Stimulated activated CD4-positive, alpha-beta T cell treated with anti-CD3 and anti-CD28 coated beads, TNF-alpha, amount 100 ng/mL, for 4 hours (primary cell): ENCODE data around the gene TXNDC8.
"Not testable (repeated sequence)": the region's sequence is repeated elsewhere in the genome, so short reads cannot be mapped to it uniquely, and the experiment has no call there.

Experiments used
- DNase-seq, 3 experiments: peaks; one replicate each; pipeline ENCODE4 v3.0.0-alpha.2; 2020; ENCODE audit warnings: low read depth in 3 of 3

The TXNDC8 gene

GRCh38 chr9:110327716-110328115 lies 9.9 kb downstream of the TXNDC8 start:
- DNase-seq = no peak

DNA sequence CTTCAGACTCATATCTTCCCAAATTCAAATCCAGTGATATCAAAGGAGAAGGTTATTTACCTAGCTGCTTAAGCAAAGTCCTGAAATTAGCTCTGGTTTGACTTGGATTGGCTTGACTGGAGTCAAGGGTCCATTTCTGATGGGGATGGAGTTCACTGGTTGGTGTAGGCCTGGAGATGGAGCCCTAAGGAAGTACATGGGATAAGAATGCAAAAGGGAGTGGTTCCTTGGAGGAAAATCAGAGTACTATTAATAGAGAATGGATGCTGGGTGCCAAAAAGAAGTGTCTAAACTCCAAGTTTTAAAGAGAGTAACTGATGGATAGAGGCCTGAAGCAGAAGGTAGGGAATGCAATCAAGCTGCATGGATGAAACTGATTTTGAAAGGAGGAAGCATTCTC lies 13.8 kb downstream of the TXNDC8 start:
- no peak for DNase-seq

DNA sequence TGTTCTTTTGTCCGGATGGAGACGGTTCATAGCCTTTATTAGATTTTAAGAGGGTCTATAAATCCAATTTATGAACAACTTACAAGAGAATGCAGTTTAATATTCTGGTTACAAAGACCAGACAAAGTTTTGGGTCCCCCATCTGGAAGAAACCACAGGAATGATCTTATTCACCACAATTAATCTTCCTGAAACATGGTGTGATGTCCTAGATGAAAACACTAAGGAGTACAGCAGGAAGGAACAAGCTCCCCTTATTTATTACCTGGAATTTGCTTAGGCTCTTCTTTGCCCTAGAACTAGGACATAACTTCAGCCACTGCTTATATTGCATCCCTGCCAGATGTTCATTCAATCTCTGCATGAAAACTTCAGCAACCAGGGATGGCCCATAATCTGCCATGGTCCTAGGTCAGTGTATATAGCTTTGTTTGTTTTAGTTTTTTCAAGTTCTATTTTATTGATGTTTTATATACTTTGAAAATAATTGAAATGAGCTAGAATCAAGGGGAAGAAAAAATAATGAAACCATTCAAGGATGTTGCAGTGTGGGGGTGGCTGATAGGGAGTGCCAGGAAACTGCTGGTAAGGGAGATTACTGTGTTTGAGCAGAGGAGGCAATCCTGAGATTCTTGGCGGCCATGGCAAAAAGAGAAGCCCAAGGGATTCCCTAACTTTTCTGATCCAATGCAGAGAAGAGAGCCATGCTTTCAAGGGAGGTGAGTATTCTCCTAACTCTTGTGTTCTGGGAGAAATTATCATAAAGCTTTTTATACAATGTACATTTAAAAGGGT lies 16.8 kb downstream of the TXNDC8 start:
- no peak for DNase-seq

DNA sequence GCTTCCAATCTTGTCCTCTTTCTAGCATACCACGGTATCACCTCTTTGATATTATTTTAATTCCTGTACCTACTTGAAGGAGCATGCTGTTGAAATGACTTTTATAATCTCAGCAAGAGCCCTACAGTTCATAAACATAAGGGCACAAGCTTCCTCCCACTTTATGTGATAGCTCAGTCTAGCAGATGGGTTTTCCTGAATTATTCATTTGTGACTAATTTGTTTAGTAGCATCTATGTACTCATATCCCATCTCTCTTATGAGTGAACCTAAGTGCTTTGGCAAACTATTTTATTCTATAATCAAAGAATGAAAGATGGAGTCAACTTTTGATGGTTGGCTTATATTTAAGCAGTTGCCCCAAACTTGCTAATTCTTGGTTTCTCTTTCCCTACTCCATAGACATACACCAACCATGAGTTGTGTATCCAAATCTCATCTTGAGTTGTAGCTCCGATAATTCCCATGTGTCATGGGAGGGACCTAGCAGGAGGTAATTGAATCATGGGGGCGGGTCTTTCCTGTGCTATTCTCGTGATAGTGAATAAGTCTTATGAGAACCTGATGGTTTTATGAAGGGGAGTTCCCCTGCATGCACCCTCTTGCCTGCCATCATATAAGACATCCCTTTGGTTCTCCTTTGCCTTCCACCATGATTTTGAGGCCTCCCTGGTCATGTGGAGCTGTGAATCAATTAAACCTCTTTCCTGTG lies 17.7 kb downstream of the TXNDC8 start:
- DNase-seq = no peak

DNA sequence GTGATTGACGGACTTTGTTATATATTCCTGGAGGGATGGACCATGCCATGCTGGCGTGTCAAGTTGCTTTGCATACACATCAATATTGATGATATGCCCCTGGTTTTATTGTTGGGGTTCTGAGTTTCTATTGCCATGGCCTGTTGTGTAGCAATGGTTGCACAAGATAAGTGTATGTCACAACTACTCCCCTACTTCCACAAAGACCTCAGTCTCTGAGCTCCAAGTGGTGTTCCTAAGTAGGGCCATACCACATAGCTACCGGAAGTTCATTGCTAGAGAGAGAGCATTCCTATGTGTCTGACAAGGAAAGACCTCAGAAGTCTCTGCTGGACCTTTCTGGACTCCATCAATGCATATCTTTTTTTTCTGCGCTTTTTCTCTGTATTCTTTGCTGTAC lies 19.8 kb downstream of the TXNDC8 start:
- DNase-seq = no peak

GRCh38 chr9:110316261-110317075 lies 21.2 kb downstream of the TXNDC8 start:
- DNase-seq = no peak

DNA sequence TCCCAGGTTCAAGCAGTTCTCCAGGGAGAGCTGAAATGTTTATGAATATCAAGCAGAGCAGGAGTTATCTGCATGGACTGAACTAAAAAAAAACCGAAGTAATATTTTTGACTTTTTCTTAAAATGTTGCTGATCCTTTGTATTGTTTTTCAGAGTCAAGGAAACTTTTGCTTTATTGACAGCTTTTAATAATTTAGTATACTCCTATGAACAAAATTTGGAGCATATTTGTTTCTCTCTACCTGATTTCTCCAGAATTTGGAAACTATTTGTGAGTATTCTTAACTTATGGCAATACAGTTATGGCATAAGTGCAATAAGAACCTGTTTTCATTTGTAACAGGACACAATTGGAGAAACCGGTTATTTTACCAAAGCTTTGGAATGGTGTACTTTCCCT lies 25.7 kb downstream of the TXNDC8 start:
- not testable (repeated sequence) for DNase-seq

GRCh38 chr9:110309681-110310080 lies 28.0 kb downstream of the TXNDC8 start:
- DNase-seq = no peak

GRCh38 chr9:110308633-110309038 lies 29.0 kb downstream of the TXNDC8 start:
- DNase-seq = no peak

- no peak for DNase-seq
Measured at GRCh38 chr9:110307191-110307590, 30.5 kb downstream of the TXNDC8 start.

- no peak for DNase-seq
Measured at GRCh38 chr9:110303133-110303532, 34.5 kb downstream of the TXNDC8 start.

- no peak for DNase-seq
Measured at GRCh38 chr9:110298043-110298605, 39.5 kb downstream of the TXNDC8 start.

DNA sequence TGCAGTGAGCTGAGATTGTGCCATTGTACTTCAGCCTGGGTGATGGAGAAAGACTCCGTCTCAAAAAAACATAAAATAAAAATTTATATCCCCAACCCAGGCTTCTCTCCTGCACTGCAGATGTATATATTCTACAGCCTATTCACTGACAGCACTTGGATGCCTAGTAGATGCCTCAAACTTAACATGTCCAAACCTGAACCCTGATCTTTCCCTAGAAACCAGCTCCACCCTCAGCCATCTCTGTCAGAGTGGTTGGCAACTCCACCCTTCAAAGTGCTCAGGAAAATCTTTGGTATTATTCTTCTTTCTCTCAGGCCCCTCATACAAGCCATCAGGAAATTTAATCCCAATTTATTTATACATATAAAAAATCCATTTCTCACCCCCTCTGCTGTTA lies 44.4 kb downstream of the TXNDC8 start:
- no peak for DNase-seq

DNA sequence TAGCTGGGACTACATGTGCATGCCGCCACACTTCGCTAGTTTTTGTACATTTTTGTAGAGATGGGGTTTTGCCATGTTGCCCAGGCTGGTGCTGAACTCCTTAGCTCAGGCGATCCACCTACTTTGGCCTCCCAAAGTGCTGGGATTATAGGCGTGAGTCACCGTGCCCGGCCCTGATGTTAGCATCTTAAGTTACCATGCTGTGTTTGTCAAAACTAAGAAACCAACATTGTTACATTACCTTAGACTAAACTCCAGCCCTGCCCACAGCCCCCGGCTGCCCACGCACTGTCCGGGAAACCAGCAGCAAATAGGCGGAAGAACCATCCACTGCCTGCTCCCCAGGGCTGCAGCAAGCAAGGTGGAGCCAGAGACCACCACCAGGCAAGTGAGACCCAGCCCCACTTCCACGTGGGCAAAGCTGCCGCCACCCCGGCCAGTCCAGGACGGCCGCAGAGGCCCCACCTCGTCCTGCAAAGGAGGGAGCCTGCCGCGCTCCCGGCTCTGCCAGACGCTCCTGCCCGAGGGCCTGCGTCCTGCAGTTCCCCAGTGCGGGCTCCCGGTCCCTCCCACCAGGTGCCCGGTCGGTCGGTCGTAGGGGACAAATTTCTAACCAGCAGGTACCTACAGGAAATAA lies 45.6 kb downstream of the TXNDC8 start:
- no peak for DNase-seq

GRCh38 chr9:110290001-110290400 lies 47.7 kb downstream of the TXNDC8 start:
- DNase-seq = no peak

- DNase-seq = no peak
Measured at GRCh38 chr9:110288503-110288902, 49.2 kb downstream of the TXNDC8 start.

DNA sequence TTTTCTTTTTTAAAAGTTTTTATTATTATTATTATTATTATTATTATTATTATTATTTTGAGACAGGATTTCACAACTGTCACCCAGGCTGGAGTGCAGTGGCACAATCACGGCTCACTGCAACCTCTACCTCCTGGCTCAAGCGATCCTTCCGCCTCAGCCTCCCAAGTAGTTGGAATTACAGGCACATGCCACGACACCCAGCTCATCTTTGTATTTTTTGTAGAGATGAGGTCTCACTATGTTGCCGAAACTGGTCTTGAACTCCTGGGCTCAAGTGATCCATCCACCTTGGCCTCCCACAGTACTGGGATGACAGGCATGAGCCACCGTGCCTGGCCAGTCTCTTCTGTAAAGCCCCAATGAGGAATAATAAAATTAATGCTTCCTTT lies 50.4 kb downstream of the TXNDC8 start:
- no peak for DNase-seq

GRCh38 chr9:110284211-110284844 lies 53.3 kb downstream of the TXNDC8 start:
- DNase-seq = no peak

DNA sequence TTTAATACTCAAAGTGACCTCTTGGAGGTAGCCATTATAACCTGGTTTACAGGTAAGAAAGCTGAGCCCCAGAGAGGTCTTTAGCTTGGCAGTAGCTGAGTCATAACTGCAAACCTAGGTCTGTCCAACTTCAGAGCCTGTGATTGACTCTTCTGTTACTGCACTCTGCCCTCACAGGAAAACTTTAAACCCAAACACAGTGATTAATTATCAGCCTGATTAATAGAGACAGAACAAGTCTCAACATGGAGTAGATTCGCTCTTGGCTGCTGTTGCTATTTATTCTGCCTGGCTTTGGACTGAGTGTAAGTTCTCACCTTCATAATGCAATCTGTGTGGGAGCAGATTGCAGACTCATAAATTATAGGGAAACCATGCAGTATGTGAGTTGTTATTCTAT lies 53.9 kb downstream of the TXNDC8 start:
- no peak for DNase-seq

DNA sequence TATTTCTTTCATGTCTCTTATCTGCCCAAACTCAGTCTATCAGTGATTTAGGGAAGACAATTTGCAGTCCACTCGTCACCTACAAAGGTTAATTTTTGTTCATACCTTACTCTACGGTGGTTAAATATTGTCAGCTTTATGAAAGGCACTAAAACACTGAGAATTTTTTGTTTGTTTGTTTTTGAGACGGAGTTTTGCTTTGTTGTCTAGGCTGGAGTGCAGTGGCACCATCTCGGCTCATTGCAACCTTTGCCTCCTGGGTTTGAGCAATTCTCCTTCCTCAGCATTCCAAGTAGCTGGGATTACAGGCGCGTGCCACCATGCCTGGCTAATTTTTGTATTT lies 55.0 kb downstream of the TXNDC8 start:
- DNase-seq = no peak

DNA sequence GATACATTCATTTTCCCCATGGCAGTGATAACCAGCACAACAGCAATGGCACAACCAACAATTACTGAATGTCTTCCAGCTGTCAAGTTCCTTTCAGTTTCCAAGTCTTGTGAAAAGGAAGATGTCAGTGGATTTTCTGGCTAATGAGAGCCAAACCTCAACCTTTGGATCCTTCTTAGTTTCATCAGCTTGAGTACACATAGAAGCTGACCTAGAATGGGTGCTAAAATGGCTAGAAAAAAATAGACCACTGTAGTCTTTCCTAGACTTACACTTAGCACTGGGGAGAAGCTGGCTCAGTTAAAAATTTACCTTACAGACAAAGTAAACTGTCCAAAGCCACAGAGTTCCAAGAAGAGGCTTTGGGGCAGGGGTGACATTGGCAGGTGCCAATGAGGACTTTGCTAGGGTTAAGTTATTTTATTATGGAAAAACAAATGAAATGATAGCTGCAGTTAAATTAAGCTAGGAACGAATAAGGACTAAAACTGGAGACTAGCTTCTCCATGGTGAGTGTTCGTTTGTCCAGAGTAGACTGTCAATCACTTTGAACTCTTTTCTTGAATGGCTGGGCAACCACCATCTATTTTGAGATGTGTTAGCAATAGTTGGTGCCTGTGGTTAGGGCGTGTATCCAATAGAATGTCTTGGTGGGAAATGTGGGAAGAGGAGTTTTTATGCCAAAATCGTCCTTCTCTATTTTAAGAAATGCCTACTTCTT lies 55.5 kb downstream of the TXNDC8 start:
- DNase-seq = no peak
